Loucy (cell line): ENCODE measurements around the gene POLR2F.

Source experiments
- H2AFZ ChIP-seq: fragments of 200-600 bp; sonication (generic); 2 replicates; pipeline ENCODE4 v1.6.0; 2016; ENCODE audit warnings: antibody characterized with exemption, mild to moderate bottlenecking, low read length, moderate library complexity
- H3F3A ChIP-seq: fragments of 200-600 bp; 2 replicates; pipeline ENCODE4 v1.6.0; 2016; ENCODE audit warnings: antibody characterized with exemption, low read depth, mild to moderate bottlenecking
- H3K27me3 ChIP-seq: fragments of 200-600 bp; sonication (generic); 2 replicates; pipeline ENCODE4 v1.6.1; 2014; ENCODE audit warnings: low read length, mild to moderate bottlenecking; ENCODE audit not compliant: insufficient read depth, poor library complexity, severe bottlenecking
- H3K36me3 ChIP-seq: fragments of 200-600 bp; sonication (generic); 2 replicates; pipeline ENCODE4 v1.6.1; 2016; ENCODE audit warnings: low read length; ENCODE audit not compliant: insufficient read depth
- H3K4me1 ChIP-seq: fragments of 200-600 bp; sonication (generic); 2 replicates; pipeline ENCODE4 v1.5.1; 2014; ENCODE audit warnings: low read length, mild to moderate bottlenecking; ENCODE audit not compliant: insufficient read depth, poor library complexity, severe bottlenecking
- H3K4me2 ChIP-seq: fragments of 200-600 bp; sonication (generic); 2 replicates; pipeline ENCODE4 v1.6.0; 2014; ENCODE audit warnings: antibody characterized with exemption, low read length, low read depth, mild to moderate bottlenecking; ENCODE audit not compliant: poor library complexity, severe bottlenecking
- H3K4me3 ChIP-seq: fragments of 200-600 bp; sonication (generic); 2 replicates; pipeline ENCODE4 v1.5.1; 2014; ENCODE audit warnings: low read length, mild to moderate bottlenecking, mixed read lengths; ENCODE audit not compliant: poor library complexity, severe bottlenecking
- H3K79me2 ChIP-seq: fragments of 200-600 bp; sonication (generic); 2 replicates; pipeline ENCODE4 v1.6.1; 2014; ENCODE audit warnings: low read length; ENCODE audit not compliant: insufficient read depth
- H3K9ac ChIP-seq: fragments of 200-600 bp; sonication (generic); 2 replicates; pipeline ENCODE4 v1.6.0; 2014; ENCODE audit warnings: mild to moderate bottlenecking, low read depth, low read length, moderate library complexity; ENCODE audit not compliant: poor library complexity, severe bottlenecking
- H3K9me2 ChIP-seq: fragments of 200-600 bp; sonication (generic); replicated peaks from 2 replicates; pipeline ENCODE4 v1.6.1; 2016; ENCODE audit warnings: low read depth, low read length, mixed read lengths
- H3K9me3 ChIP-seq: fragments of 200-600 bp; sonication (generic); 2 replicates; pipeline ENCODE4 v1.6.1; 2014; ENCODE audit warnings: mild to moderate bottlenecking, antibody characterized with exemption, low read length, low read depth; ENCODE audit not compliant: insufficient read depth
- H4K20me1 ChIP-seq: fragments of 200-600 bp; sonication (generic); 2 replicates; pipeline ENCODE4 v1.6.0; 2014; ENCODE audit warnings: antibody characterized with exemption, low read length, mild to moderate bottlenecking; ENCODE audit not compliant: insufficient read depth, poor library complexity, severe bottlenecking
- EZH2phosphoT487 ChIP-seq: fragments of 200-600 bp; IDR thresholded peaks from 2 replicates; pipeline ENCODE4 v1.6.1; 2018; ENCODE audit warnings: antibody characterized with exemption, mild to moderate bottlenecking, moderate library complexity, borderline replicate concordance
- TF ChIP-seq, protein P1 (sequence below): fragments of 200-600 bp; sonication (generic); conservative IDR thresholded peaks from 2 replicates; pipeline ENCODE4 v1.5.1; 2014; ENCODE audit warnings: mild to moderate bottlenecking, antibody characterized with exemption, low read length

POLR2F gene

DNA sequence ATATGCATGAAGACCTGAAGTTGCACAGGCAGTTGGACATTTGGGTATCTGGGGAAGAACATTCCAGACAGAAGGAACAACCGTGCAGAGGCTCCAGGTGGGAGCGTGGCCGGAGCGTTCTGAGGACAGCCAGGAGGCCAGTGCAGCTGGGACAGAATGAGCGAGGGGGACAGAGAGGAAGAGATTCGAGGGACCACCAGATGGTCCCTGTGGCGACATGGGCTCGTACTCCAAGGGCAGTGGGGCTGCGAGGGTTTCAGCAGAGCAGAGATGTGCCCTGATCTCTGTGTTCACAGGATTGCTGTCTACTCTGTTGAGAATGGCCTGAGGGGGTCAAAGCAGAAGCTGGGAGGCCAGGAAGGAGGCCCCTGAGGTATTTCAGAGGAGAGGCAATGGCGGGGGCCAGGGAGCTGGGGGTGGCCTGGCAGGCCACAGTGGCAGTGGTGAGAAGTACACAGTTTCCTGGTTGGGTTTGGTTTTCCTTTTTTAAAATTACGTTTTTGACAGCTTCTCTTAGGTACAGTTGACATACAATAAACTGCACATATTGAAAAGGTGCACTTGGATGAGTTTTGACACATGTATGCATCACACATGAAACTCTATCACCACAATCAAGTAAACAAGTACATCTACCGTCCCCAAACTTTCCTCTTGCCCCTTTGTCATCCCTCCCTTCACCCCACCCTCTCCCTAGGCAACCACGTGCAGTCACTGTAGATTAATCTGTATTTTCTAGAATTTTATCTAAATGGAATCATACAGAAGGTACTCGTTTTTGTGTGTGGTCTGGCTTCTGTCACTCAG is 55.7 kb downstream of the POLR2F start:
- Histone ChIP-seq H3K27me3 (no peaks in the 10 kb centered on the region), H3K9me3 (no peaks in the 10 kb centered on the region), H3K9me2 (no peaks in the 10 kb centered on the region), H4K20me1 (no peaks in the 10 kb centered on the region), H3K4me1 (peaks cover 25% of the 10 kb centered on the region), H3F3A (no peaks in the 10 kb centered on the region), H3K4me3 (peak overlapping the region; percentile 19), H3K79me2 (no peaks in the 10 kb centered on the region), H2AFZ (peak overlapping the region; percentile 48; the same call in 1 of the 2 replicates), H3K36me3 (no peaks in the 10 kb centered on the region), H3K4me2 (peak overlapping the region; percentile 62), H3K9ac (peak overlapping the region; percentile 12)
- TF ChIP-seq, protein P1, sequence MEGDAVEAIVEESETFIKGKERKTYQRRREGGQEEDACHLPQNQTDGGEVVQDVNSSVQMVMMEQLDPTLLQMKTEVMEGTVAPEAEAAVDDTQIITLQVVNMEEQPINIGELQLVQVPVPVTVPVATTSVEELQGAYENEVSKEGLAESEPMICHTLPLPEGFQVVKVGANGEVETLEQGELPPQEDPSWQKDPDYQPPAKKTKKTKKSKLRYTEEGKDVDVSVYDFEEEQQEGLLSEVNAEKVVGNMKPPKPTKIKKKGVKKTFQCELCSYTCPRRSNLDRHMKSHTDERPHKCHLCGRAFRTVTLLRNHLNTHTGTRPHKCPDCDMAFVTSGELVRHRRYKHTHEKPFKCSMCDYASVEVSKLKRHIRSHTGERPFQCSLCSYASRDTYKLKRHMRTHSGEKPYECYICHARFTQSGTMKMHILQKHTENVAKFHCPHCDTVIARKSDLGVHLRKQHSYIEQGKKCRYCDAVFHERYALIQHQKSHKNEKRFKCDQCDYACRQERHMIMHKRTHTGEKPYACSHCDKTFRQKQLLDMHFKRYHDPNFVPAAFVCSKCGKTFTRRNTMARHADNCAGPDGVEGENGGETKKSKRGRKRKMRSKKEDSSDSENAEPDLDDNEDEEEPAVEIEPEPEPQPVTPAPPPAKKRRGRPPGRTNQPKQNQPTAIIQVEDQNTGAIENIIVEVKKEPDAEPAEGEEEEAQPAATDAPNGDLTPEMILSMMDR: no peak
- TF ChIP-seq EZH2phosphoT487: no peak

DNA sequence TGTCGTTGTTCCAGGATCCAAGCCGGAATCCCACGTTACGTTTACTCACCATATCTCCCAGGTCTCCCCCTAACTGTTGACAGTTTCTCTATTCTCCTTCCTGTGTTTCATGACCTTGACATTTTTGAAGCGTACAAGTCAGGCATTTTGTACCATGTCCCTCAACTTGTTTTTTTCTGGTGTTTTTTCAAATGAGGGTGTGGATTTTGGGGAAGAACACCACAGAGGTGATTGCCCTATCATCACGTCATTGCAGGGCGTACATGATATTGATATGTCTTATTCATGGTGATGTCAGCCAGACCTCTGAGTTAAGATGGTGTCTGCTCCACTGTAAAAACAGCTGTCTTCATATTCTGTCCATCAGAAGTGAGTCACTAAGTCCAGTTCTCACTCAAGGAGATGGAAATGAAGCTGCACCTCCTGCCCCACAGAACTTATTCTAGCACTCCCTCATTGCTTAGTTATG is 59.1 kb downstream of the POLR2F start:
- Histone ChIP-seq H3K27me3 (no peaks in the 10 kb centered on the region), H3K36me3 (no peaks in the 10 kb centered on the region), H3F3A (no peaks in the 10 kb centered on the region), H3K4me1 (peaks cover 23% of the 10 kb centered on the region), H3K4me2 (no peak overlapping the region), H3K9me2 (no peaks in the 10 kb centered on the region), H3K9ac (no peak overlapping the region), H3K9me3 (no peaks in the 10 kb centered on the region), H2AFZ (no peak overlapping the region), H4K20me1 (no peaks in the 10 kb centered on the region), H3K79me2 (no peaks in the 10 kb centered on the region), H3K4me3 (no peak overlapping the region)
- TF ChIP-seq, protein P1: no peak
- TF ChIP-seq EZH2phosphoT487: no peak

DNA sequence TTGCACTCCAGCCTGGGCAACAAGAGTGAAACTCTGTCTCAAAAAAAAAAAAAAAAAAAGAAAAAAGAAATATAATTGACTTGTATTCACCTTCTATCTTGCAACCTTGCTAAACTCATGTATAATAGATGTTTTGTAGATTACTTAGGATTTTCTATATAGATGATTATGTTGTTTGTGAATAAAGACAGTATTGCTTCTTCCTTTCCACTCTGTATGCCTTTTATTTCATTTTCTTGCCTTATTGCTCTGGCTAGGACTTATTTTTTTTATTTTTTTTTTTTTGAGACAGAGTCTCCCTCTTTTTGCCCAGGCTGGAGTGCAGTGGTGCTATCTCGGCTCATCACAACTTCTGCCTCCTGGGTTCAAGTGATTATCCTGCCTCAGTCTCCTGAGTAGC is 60.6 kb downstream of the POLR2F start:
- Histone ChIP-seq H3K27me3 (no peaks in the 10 kb centered on the region), H3F3A (no peaks in the 10 kb centered on the region), H3K79me2 (no peaks in the 10 kb centered on the region), H3K4me2 (no peak overlapping the region), H3K36me3 (no peaks in the 10 kb centered on the region), H4K20me1 (no peaks in the 10 kb centered on the region), H3K4me1 (peaks cover 22% of the 10 kb centered on the region), H3K9ac (no peak overlapping the region), H3K9me2 (no peaks in the 10 kb centered on the region), H3K4me3 (no peak overlapping the region), H3K9me3 (no peaks in the 10 kb centered on the region), H2AFZ (no peak overlapping the region)
- TF ChIP-seq, protein P1: no peak
- no peak for TF ChIP-seq EZH2phosphoT487
